Colonic mucosa (tissue), 4 donors: ENCODE measurements around the gene BMF. TPM values are rescaled to one million over a fixed set of nuclear protein-coding genes. Genes with fewer than 3 reads are reported as not detected.
"Not testable (repeated sequence)": the region's sequence is repeated elsewhere in the genome, so short reads cannot be mapped to it uniquely, and the experiment has no call there.

ENCODE experiments used
- DNase-seq: peaks from one replicate; pipeline ENCODE4 v3.0.0-alpha.2; 2020
- H3K27ac ChIP-seq: fragments of 200-600 bp; one replicate; pipeline ENCODE4 v1.8.0; 2021
- H3K27me3 ChIP-seq: fragments of 200-600 bp; one replicate; pipeline ENCODE4 v1.8.0; 2021
- H3K36me3 ChIP-seq: fragments of 200-600 bp; one replicate; pipeline ENCODE4 v1.8.0; 2021
- H3K4me1 ChIP-seq: fragments of 200-600 bp; one replicate; pipeline ENCODE4 v1.8.0; 2021; ENCODE audit warnings: mild to moderate bottlenecking
- H3K4me3 ChIP-seq: fragments of 200-600 bp; one replicate; pipeline ENCODE4 v1.8.0; 2021
- H3K9ac ChIP-seq, 2 donors: one replicate each; pipeline ENCODE4 v1.7.0; 2013; ENCODE audit warnings: control low read depth in 2 of 2, low read depth in 2 of 2, low read length in 2 of 2
- H3K9me3 ChIP-seq: fragments of 200-600 bp; one replicate; pipeline ENCODE4 v1.8.0; 2021
- CTCF ChIP-seq: fragments of 200-600 bp; IDR thresholded peaks from one replicate; pipeline ENCODE4 v1.8.0; 2022; ENCODE audit warnings: antibody characterized with exemption, mild to moderate bottlenecking
- intact Hi-C: fragments of 100-400 bp; cut with DNase I; formaldehyde crosslinking; loops from one replicate; pipeline ENCODE4 v1.14.1; 2022
- total RNA-seq, 2 donors: library from RNA; stranded (reverse); fragmentation: NEBNext Ultra II Directional in 1 of 2; extraction: Animal tissue kit (Norgen Biotek cat#: 25700) in 1 of 2; gene quantifications; one replicate each; pipeline ENCODE4 v1.2.1, GENCODE V29; 2021
- donor health status: healthy.
- donor health status: DM: no; HTN: no; CAD: no.
- donor health status: DM: no; HTN: no; CAD: no.

The BMF gene
- total RNA-seq, 2 donors from 2014 or later: 5.0 to 11.6 TPM

DNA sequence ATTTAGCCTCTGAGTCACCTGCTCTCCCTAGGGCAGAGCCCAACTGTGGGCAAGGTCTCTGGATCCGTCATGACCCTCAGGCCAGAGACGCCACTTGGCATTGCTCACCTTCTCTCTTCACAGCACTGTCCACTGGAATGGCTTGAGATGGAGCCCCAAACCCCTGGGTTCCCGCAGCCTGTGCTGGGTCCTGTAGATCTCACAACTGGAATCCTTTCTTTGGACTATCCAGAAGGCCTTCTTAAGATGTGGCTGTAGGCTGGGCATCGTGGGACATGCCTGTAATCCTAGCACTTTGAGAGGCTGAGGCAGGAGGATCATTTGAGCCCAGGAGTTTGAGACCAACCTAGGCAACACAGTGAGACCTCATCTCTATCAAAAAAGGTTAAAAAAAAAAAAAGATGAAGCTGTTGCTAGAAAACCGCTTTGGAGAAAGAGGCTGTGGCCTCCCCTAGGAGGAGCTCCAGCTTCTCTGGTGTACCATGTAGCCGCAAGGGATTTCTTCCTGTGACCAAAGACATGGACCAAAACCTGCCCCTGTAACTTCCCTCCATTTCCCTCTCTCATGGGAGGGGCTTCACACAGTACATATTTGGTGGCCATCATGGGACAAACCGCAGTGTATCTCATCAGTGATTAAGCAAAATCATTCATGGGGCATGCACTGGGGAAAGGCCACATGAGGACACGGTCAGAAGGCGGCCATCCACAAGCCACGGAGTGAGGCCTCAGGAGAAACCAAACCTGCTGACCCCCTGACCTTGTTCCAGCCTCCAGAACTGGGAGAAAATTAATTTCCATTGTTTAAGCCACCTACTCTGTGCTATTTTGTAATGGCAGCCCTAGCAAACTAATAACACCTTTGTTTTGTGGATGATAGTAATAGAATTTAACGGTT is 28.9 kb upstream of the BMF start:
- no peak overlapping the region for H3K9ac ChIP-seq
- intact Hi-C loops: no loop called here
- DNase-seq: no peak
- no peak overlapping the region for H3K4me3 ChIP-seq
- H3K27ac ChIP-seq: no peak overlapping the region
- no peaks in the 10 kb centered on the region for H3K9me3 ChIP-seq
- no peaks in the 10 kb centered on the region for H3K36me3 ChIP-seq
- H3K4me1 ChIP-seq: no peaks in the 10 kb centered on the region
- no peak for TF ChIP-seq CTCF
- no peaks in the 10 kb centered on the region for H3K27me3 ChIP-seq

DNA sequence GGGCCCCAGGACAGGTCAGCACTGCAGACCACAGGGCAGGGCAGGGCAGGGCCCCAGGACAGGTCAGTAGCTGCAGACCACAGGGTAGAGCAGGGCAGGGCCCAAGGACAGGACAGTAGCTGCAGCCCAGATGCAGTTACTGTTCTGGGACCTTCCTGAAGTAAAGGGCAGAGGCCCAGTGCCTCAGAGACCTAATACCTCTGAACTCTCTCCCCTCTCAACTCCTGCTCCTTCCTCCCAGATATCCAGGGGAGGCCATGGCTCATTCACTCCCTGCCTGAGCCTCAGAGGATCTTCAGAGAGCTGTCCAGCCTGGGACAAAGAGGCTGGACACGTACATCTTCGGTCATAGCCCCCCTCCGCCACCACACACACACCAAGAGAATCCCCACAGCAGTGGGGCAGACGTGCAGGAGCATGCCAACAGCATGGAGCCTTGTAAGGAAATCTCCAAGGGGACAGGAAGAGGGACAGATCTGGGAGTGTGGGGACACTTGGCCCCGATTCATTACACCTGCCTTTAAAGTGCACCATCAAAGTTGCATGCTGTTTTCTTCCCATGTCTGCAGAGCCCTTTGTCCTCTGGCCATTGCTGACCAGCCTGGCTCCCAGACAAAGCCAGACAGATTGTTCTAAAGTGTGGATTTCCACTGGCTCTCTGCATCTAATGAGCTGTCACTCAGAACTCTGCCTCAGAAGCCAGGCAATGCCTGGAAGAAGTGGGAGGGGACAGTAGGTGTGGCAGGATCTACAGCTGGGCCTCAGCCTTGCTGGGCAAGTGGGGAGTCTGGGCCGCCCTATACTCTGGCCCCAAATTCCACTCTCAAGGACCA is 28.0 kb upstream of the BMF start:
- no peaks in the 10 kb centered on the region for H3K4me1 ChIP-seq
- no peaks in the 10 kb centered on the region for H3K27me3 ChIP-seq
- no peak overlapping the region for H3K9ac ChIP-seq
- intact Hi-C loops: no loop called here
- no peaks in the 10 kb centered on the region for H3K36me3 ChIP-seq
- no peak for DNase-seq
- H3K9me3 ChIP-seq: no peaks in the 10 kb centered on the region
- no peak overlapping the region for H3K4me3 ChIP-seq
- H3K27ac ChIP-seq: no peak overlapping the region
- no peak for TF ChIP-seq CTCF

DNA sequence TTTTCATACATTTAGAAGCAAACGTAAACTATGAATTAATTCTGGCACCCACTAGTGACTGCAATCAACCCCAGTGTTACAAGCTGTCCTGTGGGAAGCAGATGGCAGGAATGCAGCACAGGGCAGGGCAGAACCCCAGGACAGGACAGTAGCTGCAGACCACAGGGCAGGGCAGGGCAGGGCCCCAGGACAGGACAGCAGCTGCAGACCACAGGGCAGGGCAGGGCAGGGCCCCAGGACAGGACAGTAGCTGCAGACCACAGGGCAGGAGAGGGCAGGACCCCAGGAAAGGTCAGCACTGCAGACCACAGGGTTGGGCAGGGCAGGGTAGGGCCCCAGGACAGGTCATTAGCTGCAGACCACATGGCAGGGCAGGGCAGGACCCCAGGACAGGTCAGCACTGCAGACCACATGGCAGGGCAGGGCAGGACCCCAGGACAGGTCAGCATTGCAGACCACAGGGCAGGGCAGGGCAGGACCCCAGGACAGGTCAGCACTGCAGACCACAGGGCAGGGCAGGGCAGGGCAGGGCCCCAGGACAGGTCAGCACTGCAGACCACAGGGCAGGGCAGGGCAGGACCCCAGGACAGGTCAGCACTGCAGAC is 27.3 kb upstream of the BMF start:
- intact Hi-C loops, DNase-seq, H3K4me1 ChIP-seq, H3K27me3 ChIP-seq, H3K4me3 ChIP-seq, H3K27ac ChIP-seq, H3K36me3 ChIP-seq, H3K9ac ChIP-seq, H3K9me3 ChIP-seq: not testable (repeated sequence)

GRCh38 chr15:40134885-40135284 is 26.2 kb upstream of the BMF start:
- Histone ChIP-seq H3K4me1 (no peaks in the 10 kb centered on the region), H3K27ac (no peak overlapping the region), H3K9ac (no peak overlapping the region), H3K36me3 (no peaks in the 10 kb centered on the region), H3K4me3 (no peak overlapping the region), H3K27me3 (no peaks in the 10 kb centered on the region), H3K9me3 (no peaks in the 10 kb centered on the region)
- intact Hi-C loops: no loop called here
- DNase-seq: no peak
- no peak for TF ChIP-seq CTCF

DNA sequence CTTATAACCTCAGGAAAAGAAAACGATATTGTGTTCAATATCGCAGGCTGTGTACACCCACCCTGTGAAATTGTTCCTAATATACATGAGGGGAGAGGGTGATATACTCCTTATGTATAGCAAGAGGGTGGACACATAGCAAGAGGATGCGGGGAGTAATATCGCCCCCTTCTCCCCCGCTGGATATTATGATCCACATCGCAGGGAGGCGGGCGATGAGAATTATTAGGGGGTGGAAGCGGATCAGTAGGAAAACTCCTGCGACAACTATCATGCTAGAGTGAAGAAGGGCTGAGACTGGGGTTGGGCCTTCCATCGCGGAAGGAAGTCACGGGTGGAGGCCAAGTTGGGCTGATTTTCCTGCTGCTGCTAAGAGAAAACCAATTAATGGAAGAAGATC is 24.9 kb upstream of the BMF start:
- no peak overlapping the region for H3K27ac ChIP-seq
- no peak for DNase-seq
- TF ChIP-seq CTCF: no peak
- H3K9ac ChIP-seq: no peak overlapping the region
- intact Hi-C loops: no loop called here
- no peaks in the 10 kb centered on the region for H3K4me1 ChIP-seq
- H3K27me3 ChIP-seq: no peaks in the 10 kb centered on the region
- no peak overlapping the region for H3K4me3 ChIP-seq
- no peaks in the 10 kb centered on the region for H3K36me3 ChIP-seq
- no peaks in the 10 kb centered on the region for H3K9me3 ChIP-seq
